Measurements from ENCODE around the gene WNT7B. TPM values are rescaled to one million over a fixed set of nuclear protein-coding genes. Genes with fewer than 3 reads are reported as not detected.

The WNT7B gene
- total and polyA plus RNA-seq, 2 of the 8 experiments (the other 6 are each of a cell fraction or from before 2014, with no cell fraction given), result 0.14 to 0.24 TPM

GRCh38 chr22:45896153-45896951, 80.6 kb downstream of the WNT7B start:
- H3K9ac ChIP-seq (replicated peaks in 1 of 4; ENCODE audit: extremely low read depth in 1 of 4, low read depth in 3 of 4, low read length in 3 of 4), result no peak overlapping the region; a peak in 1 of 7 replicates
- H3K79me2 ChIP-seq (ENCODE audit: control insufficient read depth in 1 of 2, insufficient read depth in 2 of 2, low read length in 2 of 2), result no peaks in the 10 kb centered on the region
- H3K23ac ChIP-seq (ENCODE audit: insufficient read length), result no peak overlapping the region
- CTCF ChIA-PET (ENCODE audit: partially characterized antibody), result interaction anchor here (0.8 to 6.6 kb wide), 7 partner anchors 11 to 251 kb away, joined by 3 to 39 read pairs (median 5); no protein-coding TSS in a partner anchor
- H2BK15ac ChIP-seq (ENCODE audit: low read length), result peak overlapping the region; percentile 36; the same call in 1 of the 2 replicates
- H2BK120ac ChIP-seq (replicated peaks; ENCODE audit: low read depth, low read length), result peak overlapping the region; percentile 18
- H2AK5ac ChIP-seq (ENCODE audit: low read depth, low read length), result peak overlapping the region; percentile 45; the same call in 1 of the 2 replicates
- H2AFZ ChIP-seq (ENCODE audit: low read length), result peak overlapping the region; percentile 73
- peak overlapping the region; percentile 35 to 38; a peak in 2 of 4 replicates for H3K4me2 ChIP-seq (ENCODE audit: insufficient read depth in 1 of 2, low read depth in 2 of 2, low read length in 2 of 2)
- peak overlapping the region; percentile 82; the same call in 1 of the 2 replicates for H4K8ac ChIP-seq (ENCODE audit: extremely low read depth, insufficient read depth, low read length)
- no peaks in the 10 kb centered on the region; the same call in 1 of the 2 replicates for H3K23me2 ChIP-seq (ENCODE audit: low read depth, low read length)
- FAIRE-seq, result no peak
- peak overlapping the region; percentile 74; the same call in 1 of the 2 replicates for H2BK5ac ChIP-seq (ENCODE audit: low read depth, low read length)
- 48% methylated on average over 18 of the region's 20 CpGs; no CpG with 5 or more reads in 1 of the 2 experiments for WGBS, 2 experiments (ENCODE audit: extremely low coverage in 1 of 2, insufficient coverage in 1 of 2, insufficient read length in 1 of 2, insufficient replicate concordance in 2 of 2, low coverage in 1 of 2, low lambda C conversion rate in 2 of 2, missing lambda C conversion rate in 1 of 2)
- H3K56ac ChIP-seq (replicated peaks; ENCODE audit: insufficient read length, low read depth, low read length), result peak overlapping the region; percentile 1
- H4K5ac ChIP-seq (ENCODE audit: insufficient read length, low read depth, low read length), result peak overlapping the region; percentile 68
- H3K4ac ChIP-seq (replicated peaks; ENCODE audit: insufficient read length, low read depth, low read length), result peak overlapping the region; percentile 75
- DNase-seq (ENCODE audit: low read depth in 1 of 2, low spot score in 2 of 2), result peak in 1 of 2 experiments; percentile 79
- H2BK20ac ChIP-seq (ENCODE audit: low read length), result peak overlapping the region; percentile 29
- no peak overlapping the region for H3K4me3 ChIP-seq (ENCODE audit: extremely low read depth in 1 of 4, insufficient read depth in 2 of 4, low read depth in 3 of 4, low read length in 4 of 4)
- peaks cover 0 to 2% of the 10 kb centered on the region in 2 experiments for H4K20me1 ChIP-seq (replicated peaks in 1 of 2; ENCODE audit: control insufficient read depth in 1 of 2, insufficient read depth in 2 of 2, low read length in 2 of 2)
- H3K14ac ChIP-seq (ENCODE audit: insufficient read length), result no peak overlapping the region
- H3K27me3 ChIP-seq (replicated peaks in 1 of 4; ENCODE audit: control insufficient read depth in 3 of 4, extremely low read depth in 1 of 4, insufficient read depth in 3 of 4, low read length in 3 of 4), result peaks cover 0 to 5% (median under 1%) of the 10 kb centered on the region in 4 experiments; a peak in 3 of 7 replicates
- H2BK12ac ChIP-seq (ENCODE audit: low read depth, low read length), result peak overlapping the region; percentile 53
- H3K18ac ChIP-seq (ENCODE audit: extremely low read depth, low read length), result peak overlapping the region; percentile 81
- POLR2A ChIA-PET (ENCODE audit: partially characterized antibody), result interaction anchor here (1.0 to 2.0 kb wide), 3 partner anchors 9 to 63 kb away, joined by 3 to 5 read pairs (median 3); no protein-coding TSS in a partner anchor
- no peaks in the 10 kb centered on the region for H3K36me3 ChIP-seq (ENCODE audit: control insufficient read depth in 2 of 4, insufficient read depth in 4 of 4, low read length in 3 of 4)
- H3K9me3 ChIP-seq (ENCODE audit: insufficient read depth in 2 of 2, low read depth in 1 of 2, low read length in 1 of 2), result no peaks in the 10 kb centered on the region
- peak overlapping the region; percentile 96 for H4K91ac ChIP-seq (replicated peaks; ENCODE audit: insufficient read length, low read length)
- H3K27ac ChIP-seq (ENCODE audit: low read depth, low read length), result no peak overlapping the region
- peaks cover 0 to 20% (median 13%) of the 10 kb centered on the region in 4 experiments; a peak in 6 of 7 replicates for H3K4me1 ChIP-seq (replicated peaks in 1 of 4; ENCODE audit: control insufficient read depth in 3 of 4, insufficient read depth in 4 of 4, low read length in 3 of 4)
- no peaks in the 10 kb centered on the region for H3K79me1 ChIP-seq (ENCODE audit: low read depth, low read length)
- TF ChIP-seq NANOG (IDR thresholded peaks at IDR 0.05; ENCODE audit: insufficient read depth, low read depth, low read length, poor library complexity, severe bottlenecking) (no peak), TAF1 (IDR thresholded peaks at IDR 0.05; ENCODE audit: low read depth, low read length) (0 out of 2 replicates have a peak, but pooled peaks have one; percentile 42), SP4 (IDR thresholded peaks at IDR 0.05; ENCODE audit: low read length) (no peak), FOSL1 (IDR thresholded peaks at IDR 0.05; ENCODE audit: insufficient read depth, low read depth, low read length) (no peak), MAX (IDR thresholded peaks at IDR 0.05) (peak; percentile 63), CHD2 (IDR thresholded peaks at IDR 0.05; ENCODE audit: low read length) (no peak), ZNF274 (IDR thresholded peaks at IDR 0.05; ENCODE audit: borderline replicate concordance, extremely low read depth, low read length) (no peak), SP1 (IDR thresholded peaks at IDR 0.05; ENCODE audit: low read depth, low read length) (peak; percentile 81; the same call in 1 of the 2 replicates), RNF2 (IDR thresholded peaks at IDR 0.05; ENCODE audit: borderline replicate concordance, low read depth, low read length, missing control alignments, poor library complexity, severe bottlenecking) (no peak), RFX5 (IDR thresholded peaks at IDR 0.05; ENCODE audit: borderline replicate concordance, low read depth, low read length) (no peak), BCL11A (IDR thresholded peaks at IDR 0.05; ENCODE audit: low read depth in 2 of 2, low read length in 2 of 2) (no peak)
